Femur (tissue), 1 donor: Measurements from ENCODE around the gene PCBP3.
"Not testable (repeated sequence)": the region's sequence is repeated elsewhere in the genome, so short reads cannot be mapped to it uniquely, and the experiment has no call there.

Source experiments
- DNase-seq: peaks from one replicate; pipeline ENCODE4 v3.0.0-alpha.2; 2017

Gene PCBP3

GRCh38 chr21:45957981-45958600 lies 314.6 kb downstream of the PCBP3 start:
- DNase-seq: peak; percentile 79

- DNase-seq: no peak
Measured at GRCh38 chr21:45959182-45959581, 315.7 kb downstream of the PCBP3 start.

- DNase-seq: no peak
Measured at GRCh38 chr21:45959779-45960390, 316.4 kb downstream of the PCBP3 start.

GRCh38 chr21:45961408-45961807 lies 317.9 kb downstream of the PCBP3 start:
- DNase-seq: not testable (repeated sequence)

GRCh38 chr21:45962531-45963231 lies 319.2 kb downstream of the PCBP3 start:
- peak; percentile 52 for DNase-seq

GRCh38 chr21:45963232-45963570 lies 319.7 kb downstream of the PCBP3 start:
- DNase-seq: peak; percentile 61

- no peak for DNase-seq
Measured at GRCh38 chr21:45964649-45965048, 321.1 kb downstream of the PCBP3 start.

- DNase-seq: no peak
Measured at GRCh38 chr21:45965084-45965809, 321.7 kb downstream of the PCBP3 start.

- DNase-seq: no peak
Measured at GRCh38 chr21:45966791-45967394, 323.4 kb downstream of the PCBP3 start.

GRCh38 chr21:45969921-45970673 lies 326.6 kb downstream of the PCBP3 start:
- DNase-seq: peak; percentile 13

- DNase-seq: peak; percentile 81
Measured at GRCh38 chr21:45970674-45971615, 327.4 kb downstream of the PCBP3 start.

GRCh38 chr21:45971616-45972352 lies 328.3 kb downstream of the PCBP3 start:
- peak; percentile 87 for DNase-seq

GRCh38 chr21:45972353-45972715 lies 328.8 kb downstream of the PCBP3 start:
- DNase-seq: peak; percentile 72

GRCh38 chr21:45972716-45973474 lies 329.4 kb downstream of the PCBP3 start:
- DNase-seq: peak; percentile 96

- peak; percentile 94 for DNase-seq
Measured at GRCh38 chr21:45973475-45974072, 330.0 kb downstream of the PCBP3 start.

GRCh38 chr21:45974073-45975019 lies 330.8 kb downstream of the PCBP3 start:
- peak; percentile 83 for DNase-seq

GRCh38 chr21:45975020-45975666 lies 331.6 kb downstream of the PCBP3 start:
- DNase-seq: no peak
